WERI-Rb-1 (cell line): ENCODE measurements around the gene DNAH10.
"Not testable (repeated sequence)": the region's sequence is repeated elsewhere in the genome, so short reads cannot be mapped to it uniquely, and the experiment has no call there.

Experiments used
- DNase-seq: peaks from one replicate; pipeline ENCODE4 v3.0.0-alpha.2; 2020
- H3K27ac ChIP-seq: fragments of 250-450 bp; sonication (Bioruptor Pico); 2 replicates; pipeline ENCODE4 v1.5.1; 2020; ENCODE audit warnings: mild to moderate bottlenecking, moderate library complexity
- H3K27me3 ChIP-seq: fragments of 250-450 bp; sonication (Bioruptor Pico); 2 replicates; pipeline ENCODE4 v1.5.1; 2021; ENCODE audit warnings: mild to moderate bottlenecking, low read depth, moderate library complexity; ENCODE audit not compliant: insufficient read depth, severe bottlenecking
- H3K36me3 ChIP-seq: fragments of 250-450 bp; sonication (Bioruptor Pico); 2 replicates; pipeline ENCODE4 v1.5.1; 2020; ENCODE audit warnings: mild to moderate bottlenecking, moderate library complexity
- H3K4me3 ChIP-seq: 2 replicates; pipeline ENCODE4 v1.5.1; 2011; ENCODE audit warnings: low read depth, mild to moderate bottlenecking, control low read depth, low read length
- H3K9me3 ChIP-seq: fragments of 250-450 bp; sonication (Bioruptor Pico); 2 replicates; pipeline ENCODE4 v1.5.1; 2021; ENCODE audit warnings: mild to moderate bottlenecking, moderate library complexity; ENCODE audit not compliant: severe bottlenecking
- CTCF ChIP-seq: IDR thresholded peaks from 2 replicates; pipeline ENCODE4 v1.5.1; 2011; ENCODE audit warnings: low read depth, mild to moderate bottlenecking, control low read depth, inconsistent platforms, low read length

The DNAH10 gene

GRCh38 chr12:123943816-123944215, 181.7 kb downstream of the DNAH10 start:
- Histone ChIP-seq H3K4me3 (no peak overlapping the region), H3K9me3 (no peaks in the 10 kb centered on the region), H3K27ac (no peak overlapping the region), H3K36me3 (no peaks in the 10 kb centered on the region), H3K27me3 (no peaks in the 10 kb centered on the region)
- no peak for DNase-seq
- no peak for TF ChIP-seq CTCF

GRCh38 chr12:123944696-123945095, 182.6 kb downstream of the DNAH10 start:
- DNase-seq: no peak
- H3K36me3 ChIP-seq: no peaks in the 10 kb centered on the region

GRCh38 chr12:123945287-123946151, 183.4 kb downstream of the DNAH10 start:
- Histone ChIP-seq H3K36me3 (no peaks in the 10 kb centered on the region), H3K4me3 (no peak overlapping the region), H3K27me3 (no peaks in the 10 kb centered on the region), H3K9me3 (no peaks in the 10 kb centered on the region), H3K27ac (no peak overlapping the region)
- TF ChIP-seq CTCF: no peak
- DNase-seq: no peak

More at GRCh38 chr12:123944696-123945095, 182.6 kb downstream of the DNAH10 start:
- H3K9me3 ChIP-seq: no peaks in the 10 kb centered on the region
- TF ChIP-seq CTCF: no peak
- H3K4me3 ChIP-seq: no peak overlapping the region
- H3K27ac ChIP-seq: no peak overlapping the region
- H3K27me3 ChIP-seq: no peaks in the 10 kb centered on the region

GRCh38 chr12:123946152-123946515, 184.0 kb downstream of the DNAH10 start:
- Histone ChIP-seq H3K27me3 (no peaks in the 10 kb centered on the region), H3K4me3 (no peak overlapping the region), H3K36me3 (no peaks in the 10 kb centered on the region), H3K27ac (no peak overlapping the region), H3K9me3 (no peaks in the 10 kb centered on the region)
- DNase-seq: no peak
- TF ChIP-seq CTCF: no peak

- H3K4me3 ChIP-seq, H3K27ac ChIP-seq, H3K36me3 ChIP-seq, DNase-seq, H3K27me3 ChIP-seq, H3K9me3 ChIP-seq: not testable (repeated sequence)
Measured at GRCh38 chr12:123946516-123947505, 184.7 kb downstream of the DNAH10 start.

- not testable (repeated sequence) for H3K27ac ChIP-seq, H3K9me3 ChIP-seq
Measured at GRCh38 chr12:123947531-123947930, 185.4 kb downstream of the DNAH10 start.

More at GRCh38 chr12:123947531-123947930, 185.4 kb downstream of the DNAH10 start:
- DNase-seq, H3K4me3 ChIP-seq, H3K27me3 ChIP-seq, H3K36me3 ChIP-seq: not testable (repeated sequence)
